Endodermal cell (in vitro differentiated cells): ENCODE results near the gene CSGALNACT2. TPM values are rescaled to one million over a fixed set of nuclear protein-coding genes. Genes with fewer than 3 reads are reported as not detected.
A peak's percentile ranks its signal among the peaks of the same experiment; 100 is the strongest.

ENCODE experiments used
- DNase-seq: peaks from one replicate; pipeline ENCODE4 v3.0.0-alpha.2; 2017
- H3K27ac ChIP-seq: 2 replicates; pipeline ENCODE4 v1.5.1; 2013; ENCODE audit warnings: mild to moderate bottlenecking, low read depth, low read length, moderate library complexity
- H3K27me3 ChIP-seq: 2 replicates; pipeline ENCODE4 v1.6.1; 2013; ENCODE audit warnings: mild to moderate bottlenecking, low read length, moderate library complexity; ENCODE audit not compliant: insufficient read depth, control insufficient read depth, poor library complexity, severe bottlenecking
- H3K36me3 ChIP-seq: 2 replicates; pipeline ENCODE4 v1.7.0; 2013; ENCODE audit warnings: mild to moderate bottlenecking, low read length, moderate library complexity; ENCODE audit not compliant: control insufficient read depth, insufficient read depth
- H3K4me1 ChIP-seq: one replicate; pipeline ENCODE4 v1.7.0; 2013; ENCODE audit warnings: low read length; ENCODE audit not compliant: control insufficient read depth, insufficient read depth
- H3K4me3 ChIP-seq: 2 replicates; pipeline ENCODE4 v1.5.1; 2013; ENCODE audit warnings: mild to moderate bottlenecking, low read length, moderate library complexity
- H3K9ac ChIP-seq: 2 replicates; pipeline ENCODE4 v1.6.1; 2013; ENCODE audit warnings: mild to moderate bottlenecking, low read length, moderate library complexity; ENCODE audit not compliant: poor library complexity, severe bottlenecking; ENCODE audit errors: extremely low read depth
- H3K9me3 ChIP-seq: 2 replicates; pipeline ENCODE4 v1.6.1; 2013; ENCODE audit warnings: mild to moderate bottlenecking, low read length, moderate library complexity; ENCODE audit not compliant: control insufficient read depth
- H3K27ac Mint-ChIP-seq: 2 replicates; pipeline ENCODE4 v1.8.0; 2020; ENCODE audit warnings: mixed read lengths
- H3K27me3 Mint-ChIP-seq: 2 replicates; pipeline ENCODE4 v1.8.0; 2021; ENCODE audit warnings: mild to moderate bottlenecking, mixed read lengths; ENCODE audit not compliant: insufficient read depth
- H3K36me3 Mint-ChIP-seq: 2 replicates; pipeline ENCODE4 v1.8.0; 2020; ENCODE audit warnings: low read depth, mixed read lengths
- H3K4me1 Mint-ChIP-seq: 2 replicates; pipeline ENCODE4 v1.8.0; 2020; ENCODE audit warnings: mixed read lengths
- H3K4me3 Mint-ChIP-seq: 2 replicates; pipeline ENCODE4 v1.8.0; 2020; ENCODE audit warnings: mild to moderate bottlenecking, moderate library complexity, mixed read lengths
- H3K9me3 Mint-ChIP-seq: 2 replicates; pipeline ENCODE4 v1.8.0; 2020; ENCODE audit warnings: mild to moderate bottlenecking, mixed read lengths
- WGBS, 2 experiments: methylation state at CpG; one replicate each; pipeline versions ENCODE4 v1.1.5 to v1.1.7; 2013; ENCODE audit warnings: missing lambda C conversion rate in 2 of 2, mixed read lengths in 1 of 2; ENCODE audit not compliant: insufficient coverage in 1 of 2, insufficient read length in 1 of 2; 5-methylcytosine and 5-hydroxymethylcytosine counted together
- total RNA-seq, 2 donors: library from RNA; stranded (reverse); fragmentation: NEBNext Ultra II Directional in 1 of 2; extraction: Animal tissue kit (Norgen Biotek cat#: 25700) in 1 of 2; gene quantifications; 2 replicates in 1 of 2; 3 replicates in 1 of 2; pipeline ENCODE4 v1.2.1, GENCODE V29; 2021
- TF ChIP-seq, protein P1 (sequence below): fragments of 200-600 bp; sonication (generic); conservative IDR thresholded peaks from 2 replicates; pipeline ENCODE4 v1.5.0; 2021; ENCODE audit warnings: antibody characterized with exemption, mild to moderate bottlenecking

CSGALNACT2 gene
- total RNA-seq, 2 donors from 2014 or later: 7.3 to 8.6 TPM

DNA sequence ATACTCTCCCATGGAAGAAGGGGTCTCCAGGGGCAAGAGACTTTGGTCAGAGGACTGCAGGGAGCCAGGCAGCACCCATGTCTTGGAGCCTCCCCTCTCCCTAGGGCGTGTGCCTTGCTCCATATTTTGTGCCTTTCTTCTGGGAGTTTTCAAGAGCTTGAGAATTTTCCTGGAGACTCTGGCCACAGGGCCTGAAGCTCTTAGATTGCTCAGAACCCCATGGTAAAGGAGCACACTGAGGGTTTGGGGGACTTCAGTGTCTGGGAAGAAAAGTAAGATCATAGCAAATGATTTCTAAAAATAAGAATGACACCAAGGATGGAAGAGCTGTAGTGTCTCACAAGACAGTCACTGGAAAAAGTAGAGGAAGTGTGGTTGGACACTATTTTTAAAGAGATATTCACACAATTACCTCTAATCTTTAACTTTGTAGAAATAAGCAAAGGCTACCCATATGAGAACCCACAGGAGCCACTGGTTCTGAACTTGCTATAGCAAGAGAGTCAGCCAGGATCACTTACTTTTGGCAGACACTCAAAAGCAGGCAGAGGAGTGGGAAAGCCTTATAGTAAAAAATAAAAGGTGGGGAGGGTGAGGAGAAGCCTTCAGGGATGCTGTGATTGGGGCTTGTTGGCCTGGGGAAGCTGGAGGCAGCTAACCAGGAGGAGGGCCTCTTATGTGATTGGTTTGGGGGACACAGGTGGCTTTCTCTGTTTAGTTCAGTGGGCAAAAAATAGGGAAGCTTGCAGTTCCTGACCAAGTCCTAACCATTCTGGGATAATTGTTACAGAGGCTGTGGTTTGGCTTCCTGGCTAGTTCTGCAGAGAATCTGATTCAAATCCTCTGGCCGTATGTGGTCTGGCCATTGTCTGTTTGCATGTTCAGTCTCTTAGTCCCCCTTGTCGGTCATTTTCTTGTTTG lies 5.1 kb upstream of the CSGALNACT2 start:
- Histone ChIP-seq H3K36me3 (no peaks in the 10 kb centered on the region), H3K9me3 (no peaks in the 10 kb centered on the region), H3K4me1 (no peaks in the 10 kb centered on the region), H3K27ac (no peak overlapping the region), H3K27me3 (no peaks in the 10 kb centered on the region), H3K9ac (no peak overlapping the region), H3K4me3 (no peak overlapping the region)
- H3K4me3 Mint-ChIP-seq: no peak overlapping the region
- DNase-seq: peak; percentile 24
- no peaks in the 10 kb centered on the region for H3K4me1 Mint-ChIP-seq
- H3K27ac Mint-ChIP-seq: no peak overlapping the region
- H3K9me3 Mint-ChIP-seq: no peaks in the 10 kb centered on the region
- no peaks in the 10 kb centered on the region for H3K36me3 Mint-ChIP-seq
- no peaks in the 10 kb centered on the region for H3K27me3 Mint-ChIP-seq
- 89 to 91% methylated on average over 2 to 3 of the region's 3 CpGs for WGBS, 2 experiments
- TF ChIP-seq, protein P1, sequence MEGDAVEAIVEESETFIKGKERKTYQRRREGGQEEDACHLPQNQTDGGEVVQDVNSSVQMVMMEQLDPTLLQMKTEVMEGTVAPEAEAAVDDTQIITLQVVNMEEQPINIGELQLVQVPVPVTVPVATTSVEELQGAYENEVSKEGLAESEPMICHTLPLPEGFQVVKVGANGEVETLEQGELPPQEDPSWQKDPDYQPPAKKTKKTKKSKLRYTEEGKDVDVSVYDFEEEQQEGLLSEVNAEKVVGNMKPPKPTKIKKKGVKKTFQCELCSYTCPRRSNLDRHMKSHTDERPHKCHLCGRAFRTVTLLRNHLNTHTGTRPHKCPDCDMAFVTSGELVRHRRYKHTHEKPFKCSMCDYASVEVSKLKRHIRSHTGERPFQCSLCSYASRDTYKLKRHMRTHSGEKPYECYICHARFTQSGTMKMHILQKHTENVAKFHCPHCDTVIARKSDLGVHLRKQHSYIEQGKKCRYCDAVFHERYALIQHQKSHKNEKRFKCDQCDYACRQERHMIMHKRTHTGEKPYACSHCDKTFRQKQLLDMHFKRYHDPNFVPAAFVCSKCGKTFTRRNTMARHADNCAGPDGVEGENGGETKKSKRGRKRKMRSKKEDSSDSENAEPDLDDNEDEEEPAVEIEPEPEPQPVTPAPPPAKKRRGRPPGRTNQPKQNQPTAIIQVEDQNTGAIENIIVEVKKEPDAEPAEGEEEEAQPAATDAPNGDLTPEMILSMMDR: no peak

GRCh38 chr10:43134126-43134905 lies 3.9 kb upstream of the CSGALNACT2 start:
- no peak overlapping the region for H3K4me3 Mint-ChIP-seq
- Histone ChIP-seq H3K4me1 (no peaks in the 10 kb centered on the region), H3K36me3 (no peaks in the 10 kb centered on the region), H3K27me3 (no peaks in the 10 kb centered on the region), H3K9ac (no peak overlapping the region), H3K9me3 (no peaks in the 10 kb centered on the region), H3K27ac (no peak overlapping the region), H3K4me3 (no peak overlapping the region)
- H3K27ac Mint-ChIP-seq: no peak overlapping the region
- H3K4me1 Mint-ChIP-seq: peaks cover 7% of the 10 kb centered on the region
- 91 to 95% methylated on average over 5 of the region's 5 CpGs for WGBS, 2 experiments
- H3K36me3 Mint-ChIP-seq: no peaks in the 10 kb centered on the region
- H3K9me3 Mint-ChIP-seq: no peaks in the 10 kb centered on the region
- TF ChIP-seq, protein P1: no peak
- DNase-seq: no peak
- H3K27me3 Mint-ChIP-seq: no peaks in the 10 kb centered on the region

DNA sequence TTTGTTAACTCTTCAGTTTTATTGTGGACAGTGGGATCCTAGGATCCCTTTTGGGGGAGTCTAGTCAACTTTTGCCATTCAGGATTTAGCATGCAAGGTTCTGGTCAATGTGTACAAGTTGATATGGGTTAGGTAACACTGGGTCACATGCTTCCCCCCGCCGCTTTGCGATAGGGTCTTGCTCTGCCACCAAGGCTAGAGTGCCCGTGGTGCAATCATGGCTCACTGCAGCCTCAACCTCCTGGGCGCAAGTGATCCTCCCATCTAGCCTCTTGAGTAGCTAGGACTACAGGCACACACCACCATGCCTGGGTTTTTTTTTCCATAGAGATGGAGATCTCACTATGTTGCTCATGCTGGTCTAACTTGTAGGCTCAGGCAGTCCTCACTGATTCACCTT lies 3.2 kb upstream of the CSGALNACT2 start:
- TF ChIP-seq, protein P1: no peak
- no peaks in the 10 kb centered on the region for H3K36me3 Mint-ChIP-seq
- no peaks in the 10 kb centered on the region for H3K9me3 Mint-ChIP-seq
- H3K27me3 Mint-ChIP-seq: no peaks in the 10 kb centered on the region
- H3K9me3 ChIP-seq: no peaks in the 10 kb centered on the region
- peaks cover 10% of the 10 kb centered on the region for H3K4me1 Mint-ChIP-seq
- no peak overlapping the region for H3K4me3 Mint-ChIP-seq
- no peak overlapping the region for H3K4me3 ChIP-seq
- H3K4me1 ChIP-seq: no peaks in the 10 kb centered on the region
- H3K9ac ChIP-seq: no peak overlapping the region
- H3K27ac ChIP-seq: no peak overlapping the region
- H3K27ac Mint-ChIP-seq: no peak overlapping the region
- H3K27me3 ChIP-seq: no peaks in the 10 kb centered on the region
- WGBS, 2 experiments: 81 to 95% methylated on average over 3 to 5 of the region's 5 CpGs
- H3K36me3 ChIP-seq: no peaks in the 10 kb centered on the region
- no peak for DNase-seq
